HG03520 (cell line): Measurements from ENCODE around the gene SP8.
"Not testable (repeated sequence)": the region's sequence is repeated elsewhere in the genome, so short reads cannot be mapped to it uniquely, and the experiment has no call there.

Experiments used
- ATAC-seq: cut with Tn5 transposase; IDR thresholded peaks from one replicate; pipeline ENCODE4 v1.9.1; 2021; ENCODE audit warnings: mild to moderate bottlenecking, moderate library complexity; ENCODE audit not compliant: unreplicated experiment

SP8 gene

DNA sequence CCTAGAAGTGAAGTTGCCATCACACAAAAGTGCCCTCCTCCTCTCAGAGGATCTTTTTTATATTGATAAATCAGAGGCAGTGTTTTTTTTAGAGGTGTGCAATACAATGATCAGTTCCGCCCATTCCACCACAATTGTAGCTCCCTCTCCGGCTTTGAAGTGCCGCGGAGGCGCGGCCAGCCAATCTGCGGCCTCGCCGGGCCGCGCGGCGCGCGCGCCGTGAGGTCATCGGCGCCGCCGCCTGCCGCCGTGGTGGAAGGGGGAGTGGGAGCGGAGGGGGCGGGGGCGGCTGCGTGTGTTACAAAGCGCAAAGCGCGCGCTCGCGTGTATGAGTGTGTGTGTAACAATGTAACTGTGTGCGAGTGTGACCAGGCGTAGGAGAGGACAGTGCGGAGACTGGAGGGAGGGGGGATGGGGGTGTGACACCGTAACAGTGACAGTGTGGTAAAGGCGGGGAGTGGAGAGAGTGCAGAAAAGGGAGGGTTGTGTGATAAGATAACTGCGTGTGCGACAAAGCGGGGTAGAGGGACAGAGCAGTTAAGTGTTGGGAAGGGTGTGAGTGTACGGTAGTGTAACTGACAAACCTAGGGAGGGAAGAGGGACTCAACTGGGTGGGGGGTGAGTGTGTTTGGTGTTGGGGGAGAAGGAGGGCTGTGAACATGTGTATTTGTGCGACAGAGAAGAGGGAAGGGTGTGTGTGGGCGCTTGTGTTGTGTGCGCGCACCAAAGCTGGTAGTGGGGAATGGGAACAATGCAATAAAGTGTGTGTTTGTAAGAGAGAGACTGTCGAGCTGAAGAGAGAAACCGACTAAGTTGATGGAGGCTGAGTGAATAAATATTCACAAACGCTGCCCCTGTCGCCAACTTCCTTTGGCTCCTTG lies at the start of gene SP8:
Gene SP8, minus strand, starts transcription at position 108 of the 881 bp plus-strand sequence. Its CDS starts 88 bp downstream, at position 20.
- no peak for ATAC-seq

DNA sequence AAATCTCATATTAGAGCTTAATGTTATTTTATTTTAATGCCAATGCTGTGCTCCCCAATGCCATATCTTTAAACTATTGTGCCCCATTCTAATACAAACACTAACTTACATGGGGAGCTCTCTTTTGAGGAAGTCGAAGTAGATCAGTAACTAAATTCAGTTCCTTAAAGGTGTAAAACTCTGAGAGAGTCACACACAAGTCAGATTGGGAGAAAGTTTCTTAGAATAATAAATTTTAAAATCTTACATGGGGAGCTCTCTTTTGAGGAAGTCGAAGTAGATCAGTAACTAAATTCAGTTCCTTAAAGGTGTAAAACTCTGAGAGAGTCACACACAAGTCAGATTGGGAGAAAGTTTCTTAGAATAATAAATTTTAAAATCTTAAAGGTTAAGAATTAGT lies 49.7 kb upstream of the SP8 start:
- ATAC-seq = peak; percentile 50

DNA sequence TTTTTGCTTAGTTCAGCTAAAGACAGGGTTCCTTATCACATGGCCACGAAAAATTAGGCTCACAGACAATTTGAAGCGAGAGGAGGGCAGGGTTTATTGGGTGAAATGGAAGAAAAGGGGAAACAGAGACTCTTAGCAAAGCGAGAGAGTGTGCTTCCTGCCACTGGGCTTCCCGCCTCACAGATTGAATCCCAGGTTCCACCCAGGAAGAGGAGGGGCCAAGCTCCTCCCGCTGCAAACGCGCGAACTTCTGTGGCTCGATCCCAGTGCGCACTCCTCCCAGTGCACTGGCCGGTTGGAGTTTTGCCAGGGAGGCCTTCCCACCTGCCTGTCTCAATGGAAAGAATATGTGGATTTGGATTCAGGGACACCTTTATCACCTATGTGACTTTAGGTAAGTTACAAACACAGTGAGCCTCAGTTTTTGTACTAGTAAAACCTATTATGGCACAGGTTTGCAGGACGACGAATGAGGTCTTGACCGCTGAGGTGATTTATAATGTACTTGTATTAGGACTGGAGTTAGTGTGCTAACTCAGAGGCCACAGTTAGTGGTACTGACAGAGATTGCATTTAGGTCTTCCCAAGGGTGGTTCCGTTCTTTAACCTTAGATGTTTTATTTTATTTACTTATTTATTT lies 48.5 kb upstream of the SP8 start:
- no peak for ATAC-seq

DNA sequence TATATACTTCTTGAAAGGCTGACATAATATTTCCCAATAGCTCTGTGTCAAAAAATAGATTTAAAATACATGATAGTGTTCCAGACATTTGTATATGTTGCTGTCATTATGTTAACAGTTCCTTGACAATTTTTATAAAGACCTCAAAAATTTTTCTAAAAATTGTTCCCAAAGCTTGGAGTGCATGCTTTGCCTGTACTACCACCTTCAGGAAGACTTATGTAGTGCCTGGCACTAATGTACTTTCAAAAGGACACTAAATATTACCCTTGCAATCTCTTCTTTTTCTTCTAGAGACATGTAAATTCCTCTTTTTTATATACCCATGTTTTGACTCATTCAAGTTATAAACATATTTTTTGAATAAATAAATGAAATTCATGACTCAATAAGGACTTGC lies 48.0 kb upstream of the SP8 start:
- no peak for ATAC-seq

DNA sequence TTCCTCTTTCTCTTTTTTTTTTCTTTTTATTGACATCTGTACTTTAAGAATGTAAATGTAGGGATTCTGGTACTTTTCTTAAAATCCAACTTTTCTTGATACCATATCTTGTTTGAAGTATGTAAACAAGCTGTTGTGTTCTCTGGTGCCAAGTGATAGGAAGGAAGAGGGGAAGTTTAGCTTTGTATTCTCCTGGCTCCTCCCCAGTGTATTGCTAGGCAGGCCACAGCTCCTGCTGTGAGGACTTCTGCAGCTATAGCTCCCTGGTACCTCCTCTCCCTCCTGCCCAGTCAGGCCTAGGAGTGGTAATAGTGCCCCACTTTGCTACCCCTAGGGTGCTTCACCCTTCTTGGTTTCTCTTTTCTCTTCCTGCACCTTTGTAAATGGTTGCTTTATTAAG lies 45.3 kb upstream of the SP8 start:
- no peak for ATAC-seq

GRCh38 chr7:20831451-20831850 lies 44.8 kb upstream of the SP8 start:
- ATAC-seq = no peak

- ATAC-seq = no peak
Observed at GRCh38 chr7:20828947-20829346, 42.3 kb upstream of the SP8 start.

DNA sequence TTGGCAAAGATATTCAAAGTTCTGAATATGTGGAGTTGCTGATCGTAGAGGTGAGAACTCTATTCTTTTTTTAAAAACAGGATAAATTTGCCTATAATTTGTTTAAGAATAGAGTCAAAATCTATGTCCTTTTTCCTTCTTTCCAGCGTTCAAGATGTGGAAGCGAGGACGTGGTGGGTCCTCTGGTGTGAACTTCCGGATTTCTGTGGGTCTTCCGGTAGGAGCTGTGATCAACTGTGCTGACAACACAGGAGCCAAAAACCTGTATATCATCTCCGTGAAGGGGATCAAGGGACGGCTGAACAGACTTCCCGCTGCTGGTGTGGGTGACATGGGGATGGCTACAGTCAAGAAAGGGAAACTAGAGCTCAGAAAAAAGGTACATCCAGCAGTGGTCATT lies 40.5 kb upstream of the SP8 start:
- ATAC-seq = no peak

GRCh38 chr7:20826243-20826642 lies 39.6 kb upstream of the SP8 start:
- no peak for ATAC-seq

DNA sequence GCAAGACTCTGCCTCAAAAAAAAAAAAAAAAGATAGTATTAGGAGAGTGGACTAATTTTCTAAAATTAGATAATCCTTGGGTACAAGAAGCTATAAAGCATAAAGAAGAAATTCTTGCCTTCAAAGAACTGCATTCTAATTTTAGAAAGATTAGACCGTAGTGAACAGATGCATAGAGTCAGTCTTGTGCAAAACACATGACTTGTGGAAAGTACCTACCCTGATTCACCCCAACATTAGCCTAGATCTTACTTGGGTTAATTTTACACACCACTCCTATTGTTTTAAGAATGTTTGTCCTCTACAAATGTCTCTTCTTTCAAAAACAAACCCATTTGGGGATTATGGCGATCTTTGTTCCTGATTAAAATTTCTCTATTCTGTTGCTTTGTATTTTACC lies 38.9 kb upstream of the SP8 start:
- no peak for ATAC-seq

- not testable (repeated sequence) for ATAC-seq
Observed at GRCh38 chr7:20821390-20821789, 34.7 kb upstream of the SP8 start.

DNA sequence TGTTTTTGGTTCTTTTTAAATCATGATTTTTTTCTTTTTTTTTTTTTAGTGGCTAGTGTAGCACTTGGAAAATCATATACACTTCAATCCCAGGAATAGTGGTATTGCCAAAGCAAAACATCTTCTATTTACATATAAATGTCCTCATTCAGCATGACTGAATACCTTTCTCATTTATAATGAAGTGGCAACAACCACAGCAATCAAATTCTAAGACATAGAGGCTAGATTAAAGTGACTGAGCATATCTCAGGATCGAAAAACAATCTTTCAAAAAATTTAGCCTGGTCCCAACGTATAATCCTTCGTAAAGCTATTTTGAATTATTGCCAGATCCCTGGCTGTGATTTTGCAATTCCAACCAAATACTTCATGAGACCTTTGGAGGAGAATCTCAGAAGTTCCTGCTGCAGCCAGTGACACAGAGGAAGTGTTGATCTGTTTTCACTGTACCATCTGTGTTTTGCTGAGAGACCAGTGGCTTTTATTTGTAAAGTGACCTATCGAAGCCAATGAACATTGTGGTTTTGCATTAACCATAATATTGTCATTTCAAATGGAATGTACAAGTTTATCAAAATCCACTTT lies 29.8 kb upstream of the SP8 start:
- ATAC-seq = no peak

- no peak for ATAC-seq
Observed at GRCh38 chr7:20804345-20804744, 17.7 kb upstream of the SP8 start.

GRCh38 chr7:20799566-20800366 lies 13.1 kb upstream of the SP8 start:
- ATAC-seq = no peak

GRCh38 chr7:20798694-20799121 lies 12.0 kb upstream of the SP8 start:
- no peak for ATAC-seq

GRCh38 chr7:20798081-20798693 lies 11.5 kb upstream of the SP8 start:
- peak; percentile 76 for ATAC-seq

GRCh38 chr7:20797462-20798080 lies 10.9 kb upstream of the SP8 start:
- ATAC-seq = peak; percentile 41

DNA sequence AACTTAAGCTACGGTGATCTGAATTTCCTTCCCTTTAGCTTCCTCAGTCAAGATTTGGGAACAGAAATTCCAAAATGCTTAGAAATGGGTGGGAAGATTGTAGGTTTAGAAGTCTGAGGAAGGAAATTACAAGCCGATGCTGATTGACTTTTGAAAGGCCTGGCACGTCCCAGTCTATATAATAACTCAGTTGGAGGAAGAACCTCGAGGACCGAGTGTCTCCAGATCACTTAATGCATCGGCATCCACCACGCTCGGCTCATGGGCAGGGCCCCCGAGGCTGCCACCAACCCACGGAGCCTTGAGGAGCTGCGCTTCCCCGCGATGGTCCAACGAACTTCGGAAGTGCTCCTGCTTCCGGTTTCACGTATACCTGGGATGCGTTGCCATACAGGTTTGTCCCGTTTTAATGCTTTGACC lies 10.4 kb upstream of the SP8 start:
- ATAC-seq = no peak

DNA sequence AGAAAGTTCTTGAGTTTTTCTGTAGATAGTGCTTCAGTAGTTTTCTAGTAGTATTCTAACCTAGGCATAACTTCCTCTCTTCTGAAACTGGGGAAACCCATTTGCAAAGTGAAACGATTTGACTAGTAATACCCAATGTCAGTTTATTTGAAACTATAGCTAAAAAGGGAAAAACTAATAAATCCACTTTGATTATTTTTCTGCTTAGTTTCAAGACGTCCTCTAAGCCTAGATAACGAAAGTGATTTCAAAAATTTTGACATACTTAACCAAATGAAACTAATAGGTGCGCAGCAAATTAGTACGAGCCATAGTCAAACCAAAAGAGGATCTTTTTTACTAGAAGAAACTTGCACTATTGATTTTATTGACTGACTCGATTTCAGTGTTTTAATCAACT lies 9.8 kb upstream of the SP8 start:
- peak; percentile 34 for ATAC-seq

DNA sequence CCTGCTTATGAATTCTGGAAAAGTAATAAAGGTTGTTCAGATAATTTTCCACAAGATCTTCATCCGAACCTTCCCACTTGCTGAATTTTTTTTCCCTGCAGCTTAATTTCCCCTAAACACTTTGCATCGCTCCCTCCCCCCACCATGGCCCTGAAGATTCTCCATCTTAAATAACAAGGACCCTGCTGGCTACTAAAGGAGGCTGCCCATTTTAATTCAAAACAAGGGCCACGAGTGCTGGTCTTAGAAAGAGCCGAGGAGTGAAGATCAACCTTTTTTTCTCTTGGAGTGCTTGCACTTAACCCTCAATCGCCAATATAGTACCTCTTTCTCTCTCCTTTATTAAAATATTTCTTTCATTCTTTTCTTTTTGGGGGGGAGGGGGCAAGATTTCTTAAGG lies 9.2 kb upstream of the SP8 start:
- no peak for ATAC-seq
